Neuronal stem cell (in vitro differentiated cells): ENCODE data around the gene SLC1A5. TPM values are rescaled to one million over a fixed set of nuclear protein-coding genes. Genes with fewer than 3 reads are reported as not detected.
A peak's percentile ranks its signal among the peaks of the same experiment; 100 is the strongest.

Experiments used
- DNase-seq: peaks from one replicate; pipeline ENCODE4 v3.0.0-alpha.2; 2013; ENCODE audit warnings: low spot score
- H2AFZ ChIP-seq: one replicate; pipeline ENCODE4 v1.6.1; 2013; ENCODE audit warnings: mild to moderate bottlenecking, low read length, inconsistent platforms
- H2AK5ac ChIP-seq: 2 replicates; pipeline ENCODE4 v1.6.1; 2013; ENCODE audit warnings: low read depth, mild to moderate bottlenecking, inconsistent platforms, low read length, moderate library complexity, mixed read lengths
- H2BK120ac ChIP-seq: 2 replicates; pipeline ENCODE4 v1.6.1; 2013; ENCODE audit warnings: low read depth, mild to moderate bottlenecking, inconsistent platforms, low read length, moderate library complexity, mixed read lengths
- H2BK12ac ChIP-seq: one replicate; pipeline ENCODE4 v1.6.1; 2013; ENCODE audit warnings: low read length, inconsistent platforms
- H2BK15ac ChIP-seq: 2 replicates; pipeline ENCODE4 v1.6.1; 2013; ENCODE audit warnings: mild to moderate bottlenecking, low read length, inconsistent platforms, mixed read lengths
- H2BK5ac ChIP-seq: one replicate; pipeline ENCODE4 v1.6.1; 2013; ENCODE audit warnings: inconsistent platforms, mild to moderate bottlenecking, low read length, moderate library complexity
- H3K14ac ChIP-seq: one replicate; pipeline ENCODE4 v1.6.1; 2013; ENCODE audit warnings: low read length, inconsistent platforms
- H3K18ac ChIP-seq: 2 replicates; pipeline ENCODE4 v1.6.1; 2013; ENCODE audit warnings: low read length, inconsistent platforms
- H3K23ac ChIP-seq: 2 replicates; pipeline ENCODE4 v1.6.1; 2013; ENCODE audit warnings: low read depth, mild to moderate bottlenecking, mixed read lengths, low read length, inconsistent platforms; ENCODE audit not compliant: poor library complexity
- H3K27ac ChIP-seq: replicated peaks from 3 replicates; pipeline ENCODE4 v1.5.1; 2013; ENCODE audit warnings: low read length, inconsistent platforms
- H3K27me3 ChIP-seq, 3 experiments: 2 replicates each; pipeline ENCODE4 v1.6.1; 2013; ENCODE audit warnings: low read length in 3 of 3, mild to moderate bottlenecking in 2 of 3, inconsistent platforms in 1 of 3, low read depth in 1 of 3, mixed read lengths in 1 of 3, moderate library complexity in 1 of 3; ENCODE audit not compliant: control insufficient read depth in 3 of 3, insufficient read depth in 3 of 3
- H3K36me3 ChIP-seq, 2 donors: replicated peaks in 1 of 2; 2 replicates each; pipeline ENCODE4 v1.6.1; 2013; ENCODE audit warnings: low read length in 2 of 2; ENCODE audit not compliant: control insufficient read depth in 2 of 2, insufficient read depth in 2 of 2
- H3K4ac ChIP-seq: 2 replicates; pipeline ENCODE4 v1.6.1; 2013; ENCODE audit warnings: inconsistent platforms, mild to moderate bottlenecking, low read length, moderate library complexity
- H3K4me1 ChIP-seq, 2 donors: 1 replicate in 1 of 2; 2 replicates in 1 of 2; pipeline ENCODE4 v1.6.1; 2013; ENCODE audit warnings: low read length in 2 of 2, low read depth in 1 of 2; ENCODE audit not compliant: control insufficient read depth in 2 of 2, insufficient read depth in 1 of 2
- H3K4me2 ChIP-seq: one replicate; pipeline ENCODE4 v1.6.1; 2013; ENCODE audit warnings: mild to moderate bottlenecking, low read length, inconsistent platforms; ENCODE audit not compliant: insufficient read depth, poor library complexity, severe bottlenecking
- H3K4me3 ChIP-seq, 2 donors: 2 replicates each; pipeline ENCODE4 v1.5.1; 2013; ENCODE audit warnings: low read length in 2 of 2, mild to moderate bottlenecking in 2 of 2, inconsistent platforms in 1 of 2, moderate library complexity in 1 of 2
- H3K79me1 ChIP-seq: one replicate; pipeline ENCODE4 v1.6.1; 2013; ENCODE audit warnings: low read depth, mild to moderate bottlenecking, inconsistent platforms, low read length, moderate library complexity
- H3K9ac ChIP-seq: one replicate; pipeline ENCODE4 v1.6.1; 2013; ENCODE audit warnings: mild to moderate bottlenecking, low read depth, low read length, inconsistent platforms; ENCODE audit not compliant: poor library complexity
- H3K9me3 ChIP-seq, 2 donors: replicated peaks in 1 of 2; 2 replicates each; pipeline versions ENCODE3 to v1.6.1; 2013; ENCODE audit warnings: low read length in 2 of 2, mild to moderate bottlenecking in 2 of 2, inconsistent platforms in 1 of 2, low read depth in 1 of 2, mixed read lengths in 1 of 2, moderate library complexity in 1 of 2; ENCODE audit not compliant: control insufficient read depth in 2 of 2, insufficient read depth in 1 of 2
- H4K8ac ChIP-seq: one replicate; pipeline ENCODE4 v1.6.1; 2013; ENCODE audit warnings: low read depth, mild to moderate bottlenecking, inconsistent platforms, low read length, moderate library complexity
- H4K91ac ChIP-seq: one replicate; pipeline ENCODE4 v1.6.1; 2013; ENCODE audit warnings: low read length, low read depth, mild to moderate bottlenecking, inconsistent platforms; ENCODE audit not compliant: poor library complexity
- WGBS, 2 donors: extraction: QIAGEN DNeasy Blood & Tissue Kit; methylation state at CpG; one replicate each; pipeline ENCODE4 v1.1.7; 2013; ENCODE audit warnings: missing lambda C conversion rate in 2 of 2, mixed read lengths in 1 of 2; ENCODE audit not compliant: insufficient read length in 2 of 2, insufficient replicate concordance in 1 of 2; ENCODE audit errors: extremely low coverage in 2 of 2; 5-methylcytosine and 5-hydroxymethylcytosine counted together
- small RNA-seq: library from polyadenylated mRNA; stranded (forward); fragments of <200 nt; extraction: miRNeasy Mini kit (QIAGEN cat#:217004); gene quantifications from one replicate; pipeline ENCODE3, GENCODE V24; 2013; ENCODE audit not compliant: insufficient read depth

The SLC1A5 gene

GRCh38 chr19:46725859-46726393 lies 62.5 kb downstream of the SLC1A5 start:
- H3K9me3 ChIP-seq = no peaks in the 10 kb centered on the region
- no peaks in the 10 kb centered on the region for H3K4me1 ChIP-seq
- H4K91ac ChIP-seq = no peak overlapping the region
- peaks cover 92 to 100% of the 10 kb centered on the region in 2 donors for H3K36me3 ChIP-seq
- no peak overlapping the region for H3K4ac ChIP-seq
- H2BK120ac ChIP-seq = no peak overlapping the region
- no peaks in the 10 kb centered on the region for H3K27me3 ChIP-seq
- no peak overlapping the region for H3K9ac ChIP-seq
- H3K23ac ChIP-seq = peak overlapping the region; percentile 63
- no peak for DNase-seq
- no peak overlapping the region for H3K4me2 ChIP-seq
- no peak overlapping the region for H3K4me3 ChIP-seq
- H3K18ac ChIP-seq = no peak overlapping the region
- H2BK15ac ChIP-seq = no peak overlapping the region
- H4K8ac ChIP-seq = no peak overlapping the region
- no peak overlapping the region for H2BK12ac ChIP-seq
- peaks cover 11% of the 10 kb centered on the region for H3K79me1 ChIP-seq
- H2AK5ac ChIP-seq = no peak overlapping the region
- H3K14ac ChIP-seq = no peak overlapping the region
- H2AFZ ChIP-seq = no peak overlapping the region
- no CpG with 5 or more reads among the region's 9 CpGs for WGBS, 2 donors
- H2BK5ac ChIP-seq = no peak overlapping the region
- no peak overlapping the region for H3K27ac ChIP-seq

- Histone ChIP-seq H4K8ac (no peak overlapping the region), H2BK120ac (no peak overlapping the region), H3K4me1 (no peaks in the 10 kb centered on the region), H2BK5ac (no peak overlapping the region), H3K79me1 (peaks cover 11% of the 10 kb centered on the region), H3K9ac (no peak overlapping the region), H2AK5ac (no peak overlapping the region), H3K27ac (no peak overlapping the region), H4K91ac (no peak overlapping the region), H3K9me3 (no peaks in the 10 kb centered on the region), H3K4me3 (no peak overlapping the region), H2AFZ (no peak overlapping the region), H2BK12ac (no peak overlapping the region), H3K23ac (peak overlapping the region; percentile 63), H3K4ac (no peak overlapping the region), H3K36me3 (peaks cover 93 to 100% of the 10 kb centered on the region in 2 donors), H3K18ac (no peak overlapping the region), H3K4me2 (no peak overlapping the region), H2BK15ac (no peak overlapping the region), H3K27me3 (no peaks in the 10 kb centered on the region), H3K14ac (no peak overlapping the region)
- DNase-seq = no peak
- no CpG with 5 or more reads among the region's 26 CpGs for WGBS, 2 donors
These were observed 63.2 kb downstream of the SLC1A5 start for GRCh38 chr19:46725036-46725820.

Small RNA genes within 50 kb of the gene (small RNA-seq; reads per million reads assigned to genes)
- not detected for gene AC008622.3
- gene HNRNPMP2 = not detected
- gene RF00019 = not detected
